K562 (cell line): ENCODE results near the gene ZNF219. TPM values are rescaled to one million over a fixed set of nuclear protein-coding genes. Genes with fewer than 3 reads are reported as not detected.

Experiments used
- ATAC-seq: fragments of 200-7000 bp; cut with Tn5 transposase; 3 replicates; pipeline ENCODE4 v1.9.1; 2020; ENCODE audit warnings: moderate library complexity
- BruUV-seq: library from RNA; stranded (reverse); fragments of 400-500 nt; replicated peaks from 2 replicates; lab custom pipeline; 2021; lab: Mats Ljungman, UMichigan
- CTCF ChIA-PET: fragments of 300-600 bp; formaldehyde crosslinking; extraction: SDS; loops from one replicate; lab custom pipeline; 2021; ENCODE audit warnings: low intra/inter-chr PET ratio; lab: Yijun Ruan, JAX
- POLR2A ChIA-PET: fragments of 300-600, 350-650 bp; sonication (Branson Sonifier 250); formaldehyde crosslinking; extraction: SDS; loops from one replicate; lab custom pipeline; 2021; ENCODE audit warnings: antibody characterized with exemption, inconsistent platforms; lab: Yijun Ruan, JAX
- DNase-seq, 4 experiments: peaks; one replicate each; pipeline versions ENCODE4 v3.0.0 to v3.0.0-alpha.2; 2011 to 2018; ENCODE audit warnings: low spot score in 3 of 4, mixed read lengths in 3 of 4; ENCODE audit errors: extremely low read depth in 1 of 4
- FAIRE-seq: peaks from 2 replicates; lab custom pipeline; 2011; peaks lifted over from hg19 to GRCh38; lab: Jason Lieb, UNC
- H2AFZ ChIP-seq: 2 replicates; pipeline ENCODE4 v1.6.0; 2011; ENCODE audit warnings: low read depth, low read length, control low read depth, inconsistent platforms
- H3K27ac ChIP-seq: fragments of 200-600 bp; 3 replicates; pipeline ENCODE4 v1.8.0; 2011; ENCODE audit warnings: low read depth, mild to moderate bottlenecking, control low read depth, inconsistent platforms, low read length, moderate library complexity, mixed read lengths; ENCODE audit errors: extremely low read depth
- H3K27me3 ChIP-seq, 2 experiments: fragments of 300-600 bp in 1 of 2; 2 replicates in 1 of 2; 3 replicates in 1 of 2; pipeline versions ENCODE4 v1.6.0 to v1.8.0; 2011; ENCODE audit warnings: inconsistent platforms in 2 of 2, low read length in 2 of 2, mild to moderate bottlenecking in 1 of 2, mixed read lengths in 1 of 2, moderate library complexity in 1 of 2; ENCODE audit not compliant: control insufficient read depth in 2 of 2, insufficient read depth in 2 of 2
- H3K36me3 ChIP-seq: fragments of 300-600 bp; 3 replicates; pipeline ENCODE4 v1.8.0; 2011; ENCODE audit warnings: mild to moderate bottlenecking, low read length, inconsistent platforms; ENCODE audit not compliant: control insufficient read depth, insufficient read depth
- H3K4me1 ChIP-seq, 2 experiments: fragments of 200-600 bp in 1 of 2; replicated peaks in 1 of 2; 2 replicates in 1 of 2; 3 replicates in 1 of 2; pipeline versions ENCODE4 v1.5.1 to v1.8.0; 2011; ENCODE audit warnings: inconsistent platforms in 2 of 2, low read length in 2 of 2, mild to moderate bottlenecking in 1 of 2, mixed read lengths in 1 of 2, moderate library complexity in 1 of 2; ENCODE audit not compliant: control insufficient read depth in 2 of 2, insufficient read depth in 2 of 2
- H3K4me2 ChIP-seq: 2 replicates; pipeline ENCODE4 v1.6.1; 2011; ENCODE audit warnings: low read length, control low read depth, inconsistent platforms, mixed read lengths; ENCODE audit not compliant: insufficient read depth
- H3K4me3 ChIP-seq: fragments of 200-600 bp; sonication (generic), shearing (Covaris generic); 2 replicates; pipeline ENCODE4 v1.5.1; 2016; ENCODE audit warnings: control low read depth, inconsistent platforms
- H3K79me2 ChIP-seq: fragments of 200-600 bp; 3 replicates; pipeline ENCODE4 v1.8.0; 2011; ENCODE audit warnings: low read length, inconsistent platforms; ENCODE audit not compliant: control insufficient read depth, insufficient read depth
- H3K9ac ChIP-seq, 2 experiments: 2 replicates each; pipeline versions ENCODE4 v1.6.0 to v1.6.1; 2011; ENCODE audit warnings: low read depth in 2 of 2, low read length in 2 of 2, control low read depth in 1 of 2, inconsistent platforms in 1 of 2, mild to moderate bottlenecking in 1 of 2, mixed read lengths in 1 of 2; ENCODE audit not compliant: insufficient read depth in 1 of 2
- H3K9me1 ChIP-seq: one replicate; pipeline ENCODE4 v1.6.0; 2011; ENCODE audit warnings: inconsistent platforms, mild to moderate bottlenecking, low read length, moderate library complexity; ENCODE audit not compliant: control insufficient read depth, insufficient read depth
- H3K9me3 ChIP-seq: replicated peaks from 2 replicates; pipeline ENCODE4 v1.5.1; 2011; ENCODE audit warnings: low read depth, low read length, inconsistent platforms; ENCODE audit not compliant: control insufficient read depth, insufficient read depth
- H4K20me1 ChIP-seq: replicated peaks from 2 replicates; pipeline ENCODE4 v1.6.1; 2011; ENCODE audit warnings: low read length, inconsistent platforms, mixed read lengths; ENCODE audit not compliant: control insufficient read depth, insufficient read depth
- HIVEP1 ChIP-seq: fragments of 250-450 bp; sonication (Bioruptor Pico); IDR thresholded peaks from 2 replicates; pipeline ENCODE4 v1.4.0; 2020; ENCODE audit warnings: mild to moderate bottlenecking
- RBM17 ChIP-seq: fragments of 200-400 bp; formaldehyde crosslinking; IDR thresholded peaks from 2 replicates; pipeline ENCODE4 v1.6.1; 2017; ENCODE audit warnings: low read depth, mild to moderate bottlenecking, low read length, borderline replicate concordance
- SMARCE1 ChIP-seq: fragments of 450-650 bp; IDR thresholded peaks from 2 replicates; pipeline ENCODE4 v1.7.1; 2016; ENCODE audit warnings: mild to moderate bottlenecking
- ZC3H8 ChIP-seq: fragments of 450-650 bp; IDR thresholded peaks from 2 replicates; pipeline ENCODE4 v1.6.1; 2017
- ZNF134 ChIP-seq: fragments of 250-450 bp; sonication (Bioruptor Pico); conservative IDR thresholded peaks from 2 replicates; pipeline ENCODE4 v1.4.0; 2020
- ZNF280A ChIP-seq: fragments of 450-650 bp; IDR thresholded peaks from 2 replicates; pipeline ENCODE4 v1.6.1; 2018; ENCODE audit warnings: mild to moderate bottlenecking, low read depth; ENCODE audit not compliant: partially characterized antibody
- ZNF699 ChIP-seq: fragments of 250-450 bp; sonication (Bioruptor Pico); IDR thresholded peaks from 2 replicates; pipeline ENCODE4 v1.8.0; 2021; ENCODE audit warnings: mild to moderate bottlenecking, moderate library complexity; ENCODE audit not compliant: insufficient replicate concordance
- WGBS: fragments of 100-300 bp; shearing (Covaris generic); methylation state at CpG from one replicate; pipeline ENCODE4 v1.1.6; 2016; ENCODE audit warnings: low coverage, mixed read lengths; ENCODE audit not compliant: insufficient coverage; ENCODE audit errors: missing lambda C conversion rate; 5-methylcytosine and 5-hydroxymethylcytosine counted together
- in situ Hi-C: fragments of 300-500 bp; cut with MboI; formaldehyde crosslinking; loops from 4 replicates; pipeline ENCODE4 v1.15.0; 2018; ENCODE audit warnings: inconsistent platforms, mixed read lengths
- intact Hi-C: fragments of 100-400 bp; cut with micrococcal nuclease; formaldehyde crosslinking; loops from 2 replicates; pipeline ENCODE4 v1.14.2; 2022
- polyA plus RNA-seq, 8 experiments: library from polyadenylated mRNA; depleted of rRNA in 4 of 8; stranded (reverse) in 5 of 8; unstranded in 3 of 8; fragments of >200 nt; fragmentation: Nextera tagmentation in 2 of 8; fragmentation: Illumina TruSeq in 1 of 8; extraction: Ambion mirVana in 2 of 8; extraction: Trizol in 1 of 8; gene quantifications; 2 replicates each; pipeline versions ENCODE4 v1.2.1 to v1.2.3, GENCODE V29; 2011 to 2014; ENCODE audit warnings: inconsistent platforms in 1 of 8, missing spikeins in 1 of 8
- total RNA-seq, 7 experiments: library from RNA; depleted of rRNA in 6 of 7; stranded (reverse); fragments of >200 nt in 6 of 7; fragmentation: Illumina TruSeq in 2 of 7; extraction: Trizol in 2 of 7; gene quantifications; 2 replicates each; pipeline versions ENCODE4 v1.2.1 to v1.2.3, GENCODE V29; 2011 to 2021; ENCODE audit warnings: low replicate concordance in 1 of 7
- TF ChIP-seq, protein P1 (sequence below): fragments of 450-650 bp; IDR thresholded peaks from 2 replicates; pipeline ENCODE4 v1.6.1; 2017; ENCODE audit warnings: antibody characterized with exemption, mild to moderate bottlenecking
- TF ChIP-seq, protein P2 (sequence below): fragments of 250-450 bp; sonication (Bioruptor Pico); IDR thresholded peaks from 2 replicates; pipeline ENCODE4 v1.8.0; 2022; ENCODE audit warnings: inconsistent platforms, mild to moderate bottlenecking, moderate library complexity, borderline replicate concordance
- TF ChIP-seq, protein P3 (sequence below): sonication (generic); formaldehyde crosslinking; IDR thresholded peaks from 2 replicates; pipeline ENCODE4 v1.8.1; 2023; ENCODE audit warnings: mild to moderate bottlenecking, missing genetic modification reagents

ZNF219 gene
- total and polyA plus RNA-seq, 9 of the 15 experiments (the other 6 are each of a cell fraction or from before 2014, with no cell fraction given) = 0.29 to 10.6 (median 2.8) TPM

DNA sequence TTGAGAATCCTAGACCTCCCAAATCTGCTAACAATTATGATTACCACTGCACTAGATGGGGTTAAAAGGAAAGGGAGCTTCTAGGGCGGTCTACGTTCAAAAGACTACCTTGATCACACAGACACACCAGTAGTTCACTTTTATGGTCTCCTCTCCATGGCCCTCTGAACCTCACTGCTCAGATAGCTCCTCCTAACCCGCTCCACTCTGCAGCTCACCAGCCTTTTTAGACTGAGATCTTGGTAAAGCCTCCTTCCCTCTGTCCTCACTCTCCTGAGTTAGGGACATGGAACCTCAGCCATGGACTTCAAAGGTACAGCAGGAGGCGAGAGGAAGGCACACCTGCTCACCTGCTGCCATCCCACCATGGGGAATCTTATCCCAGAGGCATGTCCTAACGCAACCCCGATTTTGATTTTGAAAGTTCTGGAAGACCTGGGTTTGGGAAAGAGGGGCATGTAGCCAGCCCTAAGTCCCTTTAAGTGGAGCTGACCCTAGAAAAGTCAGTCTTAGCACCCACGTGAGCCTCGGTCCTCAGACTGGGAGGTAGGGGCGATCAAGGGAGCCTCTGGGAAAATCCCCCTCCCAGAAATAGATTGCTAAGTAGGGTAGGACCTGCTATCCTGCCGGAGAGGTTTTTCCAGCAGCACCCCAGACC is 1.3 kb downstream of the ZNF219 start:
- no peaks in the 10 kb centered on the region for H3K79me2 ChIP-seq
- peaks cover 2% of the 10 kb centered on the region; the same call in 1 of the 3 replicates for H3K36me3 ChIP-seq
- no peak overlapping the region for H3K4me3 ChIP-seq
- in situ Hi-C loops (no loop called here), intact Hi-C loops (no loop called here)
- no peak overlapping the region for H3K4me2 ChIP-seq
- peaks cover 22% of the 10 kb centered on the region in 2 experiments; a peak in 4 of 5 replicates for H3K4me1 ChIP-seq
- FAIRE-seq (peak; percentile 63), DNase-seq (no peak), ATAC-seq (no peak)
- ChIA-PET POLR2A (interaction anchor here (0.5 kb wide), 1 partner anchor 634 kb away, joined by 4 read pairs; no protein-coding TSS in a partner anchor), CTCF (interaction anchor here (0.5 kb wide), 2 partner anchors 10 to 11 kb away, joined by 3 read pairs; no protein-coding TSS in a partner anchor)
- BruUV-seq = no TSS peak
- no peaks in the 10 kb centered on the region for H3K27me3 ChIP-seq
- WGBS = 65% methylated on average over 10 of the region's 10 CpGs
- no peak overlapping the region for H2AFZ ChIP-seq
- TF ChIP-seq, protein P1, sequence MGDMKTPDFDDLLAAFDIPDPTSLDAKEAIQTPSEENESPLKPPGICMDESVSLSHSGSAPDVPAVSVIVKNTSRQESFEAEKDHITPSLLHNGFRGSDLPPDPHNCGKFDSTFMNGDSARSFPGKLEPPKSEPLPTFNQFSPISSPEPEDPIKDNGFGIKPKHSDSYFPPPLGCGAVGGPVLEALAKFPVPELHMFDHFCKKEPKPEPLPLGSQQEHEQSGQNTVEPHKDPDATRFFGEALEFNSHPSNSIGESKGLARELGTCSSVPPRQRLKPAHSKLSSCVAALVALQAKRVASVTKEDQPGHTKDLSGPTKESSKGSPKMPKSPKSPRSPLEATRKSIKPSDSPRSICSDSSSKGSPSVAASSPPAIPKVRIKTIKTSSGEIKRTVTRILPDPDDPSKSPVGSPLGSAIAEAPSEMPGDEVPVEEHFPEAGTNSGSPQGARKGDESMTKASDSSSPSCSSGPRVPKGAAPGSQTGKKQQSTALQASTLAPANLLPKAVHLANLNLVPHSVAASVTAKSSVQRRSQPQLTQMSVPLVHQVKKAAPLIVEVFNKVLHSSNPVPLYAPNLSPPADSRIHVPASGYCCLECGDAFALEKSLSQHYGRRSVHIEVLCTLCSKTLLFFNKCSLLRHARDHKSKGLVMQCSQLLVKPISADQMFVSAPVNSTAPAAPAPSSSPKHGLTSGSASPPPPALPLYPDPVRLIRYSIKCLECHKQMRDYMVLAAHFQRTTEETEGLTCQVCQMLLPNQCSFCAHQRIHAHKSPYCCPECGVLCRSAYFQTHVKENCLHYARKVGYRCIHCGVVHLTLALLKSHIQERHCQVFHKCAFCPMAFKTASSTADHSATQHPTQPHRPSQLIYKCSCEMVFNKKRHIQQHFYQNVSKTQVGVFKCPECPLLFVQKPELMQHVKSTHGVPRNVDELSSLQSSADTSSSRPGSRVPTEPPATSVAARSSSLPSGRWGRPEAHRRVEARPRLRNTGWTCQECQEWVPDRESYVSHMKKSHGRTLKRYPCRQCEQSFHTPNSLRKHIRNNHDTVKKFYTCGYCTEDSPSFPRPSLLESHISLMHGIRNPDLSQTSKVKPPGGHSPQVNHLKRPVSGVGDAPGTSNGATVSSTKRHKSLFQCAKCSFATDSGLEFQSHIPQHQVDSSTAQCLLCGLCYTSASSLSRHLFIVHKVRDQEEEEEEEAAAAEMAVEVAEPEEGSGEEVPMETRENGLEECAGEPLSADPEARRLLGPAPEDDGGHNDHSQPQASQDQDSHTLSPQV = no peak
- TF ChIP-seq ZNF134 (CRISPR knock-in tag) = no peak
- TF ChIP-seq, protein P2, sequence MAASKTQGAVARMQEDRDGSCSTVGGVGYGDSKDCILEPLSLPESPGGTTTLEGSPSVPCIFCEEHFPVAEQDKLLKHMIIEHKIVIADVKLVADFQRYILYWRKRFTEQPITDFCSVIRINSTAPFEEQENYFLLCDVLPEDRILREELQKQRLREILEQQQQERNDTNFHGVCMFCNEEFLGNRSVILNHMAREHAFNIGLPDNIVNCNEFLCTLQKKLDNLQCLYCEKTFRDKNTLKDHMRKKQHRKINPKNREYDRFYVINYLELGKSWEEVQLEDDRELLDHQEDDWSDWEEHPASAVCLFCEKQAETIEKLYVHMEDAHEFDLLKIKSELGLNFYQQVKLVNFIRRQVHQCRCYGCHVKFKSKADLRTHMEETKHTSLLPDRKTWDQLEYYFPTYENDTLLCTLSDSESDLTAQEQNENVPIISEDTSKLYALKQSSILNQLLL (CRISPR knock-in tag) = no peak
- TF ChIP-seq, protein P3, sequence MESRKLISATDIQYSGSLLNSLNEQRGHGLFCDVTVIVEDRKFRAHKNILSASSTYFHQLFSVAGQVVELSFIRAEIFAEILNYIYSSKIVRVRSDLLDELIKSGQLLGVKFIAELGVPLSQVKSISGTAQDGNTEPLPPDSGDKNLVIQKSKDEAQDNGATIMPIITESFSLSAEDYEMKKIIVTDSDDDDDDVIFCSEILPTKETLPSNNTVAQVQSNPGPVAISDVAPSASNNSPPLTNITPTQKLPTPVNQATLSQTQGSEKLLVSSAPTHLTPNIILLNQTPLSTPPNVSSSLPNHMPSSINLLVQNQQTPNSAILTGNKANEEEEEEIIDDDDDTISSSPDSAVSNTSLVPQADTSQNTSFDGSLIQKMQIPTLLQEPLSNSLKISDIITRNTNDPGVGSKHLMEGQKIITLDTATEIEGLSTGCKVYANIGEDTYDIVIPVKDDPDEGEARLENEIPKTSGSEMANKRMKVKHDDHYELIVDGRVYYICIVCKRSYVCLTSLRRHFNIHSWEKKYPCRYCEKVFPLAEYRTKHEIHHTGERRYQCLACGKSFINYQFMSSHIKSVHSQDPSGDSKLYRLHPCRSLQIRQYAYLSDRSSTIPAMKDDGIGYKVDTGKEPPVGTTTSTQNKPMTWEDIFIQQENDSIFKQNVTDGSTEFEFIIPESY (CRISPR knock-in tag) = no peak
- TF ChIP-seq RBM17 = no peak
- no peak for TF ChIP-seq ZNF280A
- TF ChIP-seq HIVEP1 (CRISPR knock-in tag) = no peak
- TF ChIP-seq ZNF699 (CRISPR knock-in tag) = no peak
- TF ChIP-seq SMARCE1 = no peak
- TF ChIP-seq ZC3H8 = no peak
- H3K9me3 ChIP-seq = no peaks in the 10 kb centered on the region
- H3K9me1 ChIP-seq = no peaks in the 10 kb centered on the region
- H4K20me1 ChIP-seq = no peaks in the 10 kb centered on the region
- H3K9ac ChIP-seq = peak overlapping the region in 1 of 2 experiments; percentile 31; a peak in 1 of 4 replicates
- H3K27ac ChIP-seq = no peak overlapping the region
